ENCODE data around the gene TP53BP1. TPM values are rescaled to one million over a fixed set of nuclear protein-coding genes. Genes with fewer than 3 reads are reported as not detected.

TP53BP1 gene
- total RNA-seq, 4 donors from 2014 or later: 11.9 to 27.6 (median 20.6) TPM

DNA sequence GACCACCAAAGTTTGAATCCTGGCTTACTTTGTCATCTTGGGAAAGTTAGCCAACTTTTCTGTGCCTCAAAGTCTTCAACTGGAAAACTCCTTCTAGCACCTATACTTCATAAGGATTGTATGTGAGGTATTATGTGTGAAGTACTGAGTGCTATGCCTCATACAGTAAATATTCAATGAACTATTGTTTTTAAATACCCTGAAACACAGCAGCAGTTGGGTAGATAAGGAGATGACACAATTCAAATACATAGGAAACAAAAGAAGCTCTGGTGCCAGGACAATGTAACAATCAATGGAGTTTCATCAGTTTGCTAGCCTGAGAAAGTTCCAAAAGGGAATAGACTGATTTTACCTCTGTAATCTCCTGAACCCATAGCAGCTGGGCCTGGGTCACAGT is 78.8 kb downstream of the TP53BP1 start:
- Histone ChIP-seq H3K9me3 (no peaks in the 10 kb centered on the region), H3K4me1 (no peaks in the 10 kb centered on the region), H3K36me3 (peaks cover 4 to 96% (median 27%) of the 10 kb centered on the region in 3 donors), H3K27me3 (no peaks in the 10 kb centered on the region), H3K27ac (no peak overlapping the region), H3K4me3 (no peak overlapping the region)
- TF ChIP-seq, protein P1, sequence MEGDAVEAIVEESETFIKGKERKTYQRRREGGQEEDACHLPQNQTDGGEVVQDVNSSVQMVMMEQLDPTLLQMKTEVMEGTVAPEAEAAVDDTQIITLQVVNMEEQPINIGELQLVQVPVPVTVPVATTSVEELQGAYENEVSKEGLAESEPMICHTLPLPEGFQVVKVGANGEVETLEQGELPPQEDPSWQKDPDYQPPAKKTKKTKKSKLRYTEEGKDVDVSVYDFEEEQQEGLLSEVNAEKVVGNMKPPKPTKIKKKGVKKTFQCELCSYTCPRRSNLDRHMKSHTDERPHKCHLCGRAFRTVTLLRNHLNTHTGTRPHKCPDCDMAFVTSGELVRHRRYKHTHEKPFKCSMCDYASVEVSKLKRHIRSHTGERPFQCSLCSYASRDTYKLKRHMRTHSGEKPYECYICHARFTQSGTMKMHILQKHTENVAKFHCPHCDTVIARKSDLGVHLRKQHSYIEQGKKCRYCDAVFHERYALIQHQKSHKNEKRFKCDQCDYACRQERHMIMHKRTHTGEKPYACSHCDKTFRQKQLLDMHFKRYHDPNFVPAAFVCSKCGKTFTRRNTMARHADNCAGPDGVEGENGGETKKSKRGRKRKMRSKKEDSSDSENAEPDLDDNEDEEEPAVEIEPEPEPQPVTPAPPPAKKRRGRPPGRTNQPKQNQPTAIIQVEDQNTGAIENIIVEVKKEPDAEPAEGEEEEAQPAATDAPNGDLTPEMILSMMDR (IDR thresholded peaks at IDR 0.05): no peak
- no peak for TF ChIP-seq POLR2A (IDR thresholded peaks at IDR 0.05)
- no peak for DNase-seq
- intact Hi-C loops (cut with DNase I): no loop called here

DNA sequence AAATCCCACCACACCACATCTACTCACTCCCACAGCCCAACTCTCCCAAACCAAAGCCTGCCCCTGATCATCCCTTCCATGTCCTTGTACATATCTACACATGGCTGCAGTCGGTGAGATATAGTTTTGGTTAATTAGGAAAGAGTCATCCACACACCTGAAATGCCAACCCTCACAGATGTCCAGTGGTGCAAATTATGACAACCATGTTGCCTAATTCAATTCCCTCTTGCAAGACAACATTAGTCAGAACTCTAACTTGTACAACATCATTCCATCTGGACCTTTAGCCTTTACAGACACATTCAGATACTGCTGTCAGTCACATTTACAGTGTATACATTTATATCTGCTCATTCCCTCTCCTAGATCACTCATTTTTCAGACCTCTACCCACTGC is 80.9 kb downstream of the TP53BP1 start:
- no peaks in the 10 kb centered on the region for H3K4me1 ChIP-seq
- H3K9me3 ChIP-seq: no peaks in the 10 kb centered on the region
- no peaks in the 10 kb centered on the region for H3K27me3 ChIP-seq
- peaks cover 4 to 97% (median 43%) of the 10 kb centered on the region in 3 donors for H3K36me3 ChIP-seq
- TF ChIP-seq, protein P1 (IDR thresholded peaks at IDR 0.05): no peak
- no peak for TF ChIP-seq POLR2A (IDR thresholded peaks at IDR 0.05)
- H3K4me3 ChIP-seq: no peak overlapping the region
- 93 to 100% methylated on average over 1 of the region's 1 CpG for WGBS, 2 donors
- intact Hi-C loops (cut with DNase I): no loop called here
- H3K27ac ChIP-seq: no peak overlapping the region
- no peak for DNase-seq

DNA sequence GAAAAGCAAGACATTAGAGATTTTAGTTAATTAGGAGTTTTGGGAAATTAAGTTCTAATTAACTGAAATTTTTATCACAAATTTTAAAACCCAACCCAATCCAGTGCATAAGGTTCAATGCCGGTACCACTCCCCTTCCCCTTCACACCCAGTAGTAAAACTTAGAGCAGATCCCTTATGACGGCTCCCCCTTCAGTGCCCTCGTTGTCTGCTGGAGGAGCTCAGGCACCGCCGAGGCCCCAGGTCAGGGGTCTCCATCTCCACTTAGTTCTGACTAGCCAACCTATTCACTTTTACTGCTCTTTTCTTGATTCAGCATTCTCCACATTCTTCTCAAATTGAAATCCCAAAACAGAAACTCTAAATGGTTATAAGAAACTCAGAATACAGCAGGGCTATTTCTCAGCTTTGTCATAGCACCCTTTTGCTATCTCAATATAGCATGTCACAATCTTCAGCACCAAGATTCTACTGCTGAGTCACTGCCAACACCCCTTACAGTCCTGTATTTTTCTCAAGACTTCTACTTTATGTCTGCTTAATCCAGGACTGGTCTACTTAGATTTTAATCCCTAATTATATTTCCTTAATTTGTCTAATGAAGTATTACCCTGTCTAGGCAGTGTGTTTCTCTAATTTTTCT is 82.3 kb downstream of the TP53BP1 start:
- intact Hi-C loops (cut with DNase I): no loop called here
- TF ChIP-seq POLR2A (IDR thresholded peaks at IDR 0.05): no peak
- TF ChIP-seq, protein P1 (IDR thresholded peaks at IDR 0.05): no peak
- Histone ChIP-seq H3K9me3 (no peaks in the 10 kb centered on the region), H3K27me3 (no peaks in the 10 kb centered on the region), H3K27ac (no peak overlapping the region), H3K36me3 (peaks cover 4 to 97% (median 44%) of the 10 kb centered on the region in 3 donors), H3K4me3 (no peak overlapping the region), H3K4me1 (no peaks in the 10 kb centered on the region)
- WGBS, 2 donors: 86 to 88% methylated on average over 5 of the region's 5 CpGs
- DNase-seq: no peak

DNA sequence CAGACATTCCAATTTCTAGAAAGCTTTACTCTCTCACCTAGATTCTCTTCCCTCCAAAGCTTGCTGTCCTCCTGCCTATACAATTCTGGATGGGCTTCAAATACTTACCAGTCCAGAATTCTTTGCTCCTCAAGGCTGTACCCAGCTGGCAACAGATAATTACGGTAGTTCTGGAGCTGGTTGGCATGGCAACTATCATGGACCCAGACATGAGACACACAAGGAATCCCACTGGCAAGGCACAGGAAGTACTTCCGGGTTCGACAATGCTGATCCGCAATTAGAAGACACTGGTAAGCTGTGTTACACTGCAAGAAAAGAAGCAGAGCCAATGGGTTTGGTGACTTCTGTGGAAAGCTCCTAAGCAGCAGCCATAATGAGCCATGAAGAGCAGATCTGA is 84.2 kb downstream of the TP53BP1 start:
- TF ChIP-seq POLR2A (IDR thresholded peaks at IDR 0.05): no peak
- TF ChIP-seq, protein P1 (IDR thresholded peaks at IDR 0.05): no peak
- no peak overlapping the region for H3K27ac ChIP-seq
- intact Hi-C loops (cut with DNase I): no loop called here
- no peaks in the 10 kb centered on the region for H3K4me1 ChIP-seq
- no peaks in the 10 kb centered on the region for H3K27me3 ChIP-seq
- DNase-seq: no peak
- 88 to 89% methylated on average over 3 to 4 of the region's 4 CpGs for WGBS, 2 donors
- peaks cover 12 to 97% (median 36%) of the 10 kb centered on the region in 3 donors for H3K36me3 ChIP-seq
- H3K4me3 ChIP-seq: no peak overlapping the region
- H3K9me3 ChIP-seq: no peaks in the 10 kb centered on the region

DNA sequence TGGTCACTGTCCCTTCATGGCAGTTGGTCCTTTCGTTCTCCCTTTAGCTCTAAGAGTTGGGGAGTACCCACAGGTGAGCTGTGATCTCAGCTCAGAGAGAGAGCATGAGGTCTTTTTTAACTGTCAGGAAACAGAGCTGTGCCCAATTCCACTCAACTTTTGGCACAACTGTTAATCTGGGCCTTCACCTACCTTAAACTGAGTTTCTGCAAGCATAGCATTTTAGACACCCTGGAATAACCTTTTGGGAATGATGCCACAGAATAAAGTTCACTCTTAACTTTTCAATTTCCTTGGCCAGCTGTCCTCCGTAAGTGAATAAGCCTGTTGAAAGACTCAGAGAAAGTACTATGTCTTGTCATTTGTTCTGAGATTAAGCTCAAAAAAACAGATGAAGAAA is 86.1 kb downstream of the TP53BP1 start:
- H3K4me3 ChIP-seq: no peak overlapping the region
- H3K27me3 ChIP-seq: no peaks in the 10 kb centered on the region
- intact Hi-C loops (cut with DNase I): no loop called here
- TF ChIP-seq, protein P1 (IDR thresholded peaks at IDR 0.05): no peak
- no peak for TF ChIP-seq POLR2A (IDR thresholded peaks at IDR 0.05)
- H3K36me3 ChIP-seq: peaks cover 17 to 97% (median 33%) of the 10 kb centered on the region in 3 donors
- 83 to 85% methylated on average over 2 of the region's 2 CpGs for WGBS, 2 donors
- H3K9me3 ChIP-seq: no peaks in the 10 kb centered on the region
- H3K27ac ChIP-seq: no peak overlapping the region
- no peak for DNase-seq
- no peaks in the 10 kb centered on the region for H3K4me1 ChIP-seq

Data from esophagus squamous epithelium (tissue), 5 donors.